SKM-1 (cell line): ENCODE data around the gene CHD2.
"Not testable (repeated sequence)": the region's sequence is repeated elsewhere in the genome, so short reads cannot be mapped to it uniquely, and the experiment has no call there.

Experiments
- DNase-seq: peaks from one replicate; lab custom pipeline; 2025; ENCODE audit not compliant: unreplicated experiment; lab: John Stamatoyannopoulos, UW

The CHD2 gene

DNA sequence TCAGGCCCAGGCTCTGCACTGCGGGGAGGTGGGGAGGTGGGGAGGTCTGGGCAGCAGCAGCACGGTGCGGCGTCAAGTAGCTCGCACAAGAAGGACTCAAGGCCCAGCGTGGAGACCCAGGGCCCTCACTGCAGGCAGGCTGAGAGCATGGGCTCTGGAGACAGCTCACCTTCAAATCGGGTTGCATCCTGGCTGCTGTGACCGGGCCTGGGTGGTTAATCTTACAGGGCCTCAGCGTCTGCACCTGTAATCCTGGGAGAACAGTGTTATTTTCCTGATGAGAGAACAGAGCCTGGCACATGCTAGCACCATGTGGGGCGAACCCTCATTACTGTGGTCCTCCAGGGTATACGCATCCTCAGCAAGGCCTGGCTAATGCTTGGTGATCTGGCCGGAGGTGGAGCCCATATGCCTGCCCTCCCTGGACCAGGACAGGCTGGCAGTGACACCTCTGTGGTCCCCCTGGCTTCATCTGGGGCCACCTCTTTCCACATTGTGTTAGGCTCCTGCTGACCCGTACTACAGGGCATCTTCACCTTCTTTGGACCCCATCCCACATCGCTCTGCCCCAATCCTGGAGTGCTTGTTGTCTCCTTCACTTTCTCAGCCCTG lies 133.4 kb downstream of the CHD2 start:
- no peak for DNase-seq

DNA sequence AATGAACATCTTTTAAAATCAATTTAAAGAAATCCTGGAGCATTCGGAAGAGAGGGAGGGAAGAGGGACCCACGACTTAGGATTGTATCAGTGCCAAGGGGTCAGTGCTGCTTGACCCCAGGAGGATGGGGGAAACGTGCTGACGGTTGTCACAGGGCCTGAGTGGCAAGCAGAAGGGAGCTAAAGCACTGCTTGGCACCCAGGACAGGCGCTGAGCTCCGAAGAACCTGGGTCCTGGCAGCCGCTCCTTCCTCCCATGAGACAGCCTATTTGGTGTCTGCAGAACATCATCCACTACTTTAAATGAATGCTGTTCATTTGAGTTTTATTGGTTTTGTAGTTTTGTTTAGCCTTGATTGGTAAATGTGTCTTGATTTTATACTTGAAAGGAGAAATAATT lies 134.4 kb downstream of the CHD2 start:
- no peak for DNase-seq

DNA sequence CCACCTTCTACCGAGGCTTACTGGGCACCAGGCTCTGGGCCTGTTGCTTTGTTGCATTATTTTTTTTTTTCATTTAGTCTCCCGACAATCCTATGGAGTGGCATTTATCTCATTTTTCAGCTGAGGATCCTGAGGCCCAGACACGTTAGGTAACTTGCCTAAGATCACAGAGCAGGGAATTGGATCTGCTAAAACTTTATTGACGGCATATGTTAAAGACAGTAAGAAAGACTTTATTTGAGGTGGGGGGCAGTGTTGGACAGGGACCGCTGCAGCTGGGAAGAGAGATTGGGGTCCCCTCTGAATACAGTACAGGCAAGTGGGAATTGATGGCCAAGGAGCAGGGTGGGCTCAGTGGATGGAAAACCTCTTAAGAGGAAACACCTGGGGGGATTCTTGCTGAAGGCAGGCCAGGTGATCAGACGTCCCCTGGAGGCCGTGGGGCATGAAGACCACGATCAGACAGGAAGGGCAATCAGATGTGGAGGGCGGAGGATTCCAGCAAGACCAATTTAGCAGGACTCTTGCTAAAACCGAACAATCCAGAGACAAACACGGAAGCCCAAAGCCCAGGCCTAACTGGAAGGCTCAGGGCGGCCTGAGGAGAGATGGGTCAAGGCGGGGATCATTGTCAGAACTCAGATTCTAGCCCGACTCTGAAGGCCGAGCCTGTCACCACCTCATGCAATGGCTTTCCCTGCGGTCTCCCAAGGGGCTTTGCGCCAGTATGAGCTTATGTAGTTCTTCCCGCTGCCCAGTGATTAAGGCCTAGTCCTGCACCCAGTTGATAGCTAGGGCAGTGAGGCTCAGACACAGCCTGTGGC lies 135.2 kb downstream of the CHD2 start:
- DNase-seq, result no peak

GRCh38 chr15:93035953-93036810 lies 136.1 kb downstream of the CHD2 start:
- peak; percentile 21 for DNase-seq

DNA sequence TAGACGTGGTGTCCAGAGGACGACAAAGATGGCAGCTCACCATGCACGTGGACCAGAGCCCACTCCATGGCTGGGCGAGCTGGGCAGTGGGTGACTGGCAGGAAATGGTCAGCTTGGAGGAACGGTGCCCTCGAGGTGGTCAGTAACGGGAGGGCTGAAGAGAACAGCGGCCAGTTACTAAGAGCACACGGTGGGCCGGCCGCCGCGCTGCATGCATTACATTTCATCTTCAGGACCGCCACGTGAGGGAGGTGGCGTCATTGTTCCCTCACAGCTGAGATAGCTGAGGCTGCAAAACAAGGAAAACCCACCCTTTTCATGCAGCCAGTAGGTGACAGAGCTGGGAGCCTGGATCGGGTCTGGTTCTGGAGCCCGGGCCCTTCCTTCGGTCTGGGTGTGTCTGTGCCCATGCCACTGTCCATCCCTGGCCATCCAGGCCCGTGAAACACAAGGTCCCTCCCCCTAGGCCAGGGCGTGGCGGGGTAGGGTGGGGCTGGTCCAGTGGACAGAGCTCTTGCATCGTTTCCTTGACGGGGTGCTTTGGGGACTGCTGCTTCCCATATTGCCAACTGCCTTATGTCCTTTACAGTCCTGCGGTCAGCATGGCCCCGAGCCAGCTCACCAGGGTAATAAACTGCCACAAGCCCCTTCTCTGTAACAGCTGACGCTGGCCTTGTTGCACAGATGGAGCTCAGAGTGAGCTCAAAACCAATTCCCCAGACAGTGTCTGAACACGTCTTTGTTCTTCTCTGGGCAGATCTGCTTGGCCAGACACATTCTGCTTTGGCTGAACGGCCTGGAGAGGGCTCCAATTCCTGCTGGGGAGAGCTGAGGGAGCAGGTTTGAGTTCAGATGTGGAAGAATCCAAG lies 137.1 kb downstream of the CHD2 start:
- no peak for DNase-seq

DNA sequence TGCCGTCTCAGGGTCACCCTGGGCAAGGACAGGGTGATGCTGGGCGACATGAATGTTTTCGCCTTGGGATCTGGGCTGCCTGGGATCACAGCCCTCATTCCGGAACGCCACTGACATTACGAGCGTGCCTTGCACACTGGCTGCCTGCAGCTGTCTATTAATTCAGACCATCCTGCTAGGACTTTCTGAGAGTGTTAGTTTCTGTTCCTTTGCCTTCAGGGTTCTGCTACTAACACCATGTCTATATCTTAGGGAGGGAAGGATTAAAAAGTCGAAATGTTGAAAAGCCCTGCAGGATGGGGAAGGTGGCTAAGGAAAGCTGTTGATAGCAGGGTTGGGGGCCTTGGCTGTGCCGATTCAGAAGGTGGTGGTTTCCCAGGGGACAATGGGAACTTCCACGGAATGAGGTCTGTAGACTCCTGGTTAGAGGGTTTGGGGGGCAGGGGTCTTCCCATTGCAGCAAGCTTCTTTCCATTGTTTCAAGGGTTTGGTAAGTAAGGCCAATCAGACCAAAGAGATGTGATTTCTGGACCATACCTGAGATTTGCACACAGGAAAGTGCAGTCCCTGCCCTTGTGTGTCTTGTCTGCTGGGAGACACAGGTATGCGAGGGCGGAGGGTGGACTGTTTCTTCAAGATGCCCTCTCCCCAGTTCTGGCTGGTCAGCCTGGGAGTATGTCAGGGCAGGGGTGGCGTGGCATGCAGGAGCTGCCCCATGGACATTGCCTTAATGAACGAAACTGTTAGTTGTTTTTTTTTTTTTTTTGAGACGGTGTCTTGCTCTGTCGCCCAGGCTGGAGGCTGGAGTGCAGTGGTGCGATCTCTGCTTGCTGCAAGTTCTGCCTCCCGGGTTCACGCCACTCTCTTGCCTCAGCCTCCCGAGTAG lies 137.9 kb downstream of the CHD2 start:
- no peak for DNase-seq

DNA sequence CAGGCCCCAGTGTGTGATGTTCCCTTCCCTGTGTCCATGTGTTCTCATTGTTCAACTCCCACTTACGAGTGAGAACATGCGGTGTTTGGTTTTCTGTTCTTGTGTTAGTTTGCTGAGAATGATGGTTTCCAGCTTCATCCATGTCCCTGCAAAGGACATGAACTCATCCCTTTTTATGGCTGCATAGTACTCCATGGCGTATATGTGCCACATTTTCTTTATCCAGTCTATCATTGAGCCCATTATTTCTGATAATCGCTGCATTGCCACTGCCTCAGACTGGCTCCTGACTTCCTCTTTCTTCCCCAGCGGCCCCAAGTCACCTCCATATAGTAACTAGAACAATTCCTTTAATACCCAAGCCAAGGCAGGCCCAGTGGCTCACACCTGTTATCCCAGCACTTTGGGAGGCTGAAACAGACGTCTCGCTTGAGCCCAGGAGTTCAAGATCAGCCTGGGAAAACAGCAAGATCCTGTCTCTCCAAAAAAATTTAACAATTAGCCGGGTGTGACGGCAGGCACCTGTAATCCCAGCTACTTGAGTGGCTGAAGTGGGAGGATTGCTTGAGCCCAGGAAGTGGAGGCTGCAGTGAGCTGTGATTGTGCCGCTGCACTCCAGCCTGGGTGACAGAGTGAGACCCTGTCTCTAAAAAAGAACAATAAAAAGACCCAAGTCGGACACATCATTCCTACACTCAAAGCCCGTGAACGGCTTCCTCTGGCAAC lies 139.6 kb downstream of the CHD2 start:
- not testable (repeated sequence) for DNase-seq

- no peak for DNase-seq
Observed at GRCh38 chr15:93040288-93041158, 140.4 kb downstream of the CHD2 start.

DNA sequence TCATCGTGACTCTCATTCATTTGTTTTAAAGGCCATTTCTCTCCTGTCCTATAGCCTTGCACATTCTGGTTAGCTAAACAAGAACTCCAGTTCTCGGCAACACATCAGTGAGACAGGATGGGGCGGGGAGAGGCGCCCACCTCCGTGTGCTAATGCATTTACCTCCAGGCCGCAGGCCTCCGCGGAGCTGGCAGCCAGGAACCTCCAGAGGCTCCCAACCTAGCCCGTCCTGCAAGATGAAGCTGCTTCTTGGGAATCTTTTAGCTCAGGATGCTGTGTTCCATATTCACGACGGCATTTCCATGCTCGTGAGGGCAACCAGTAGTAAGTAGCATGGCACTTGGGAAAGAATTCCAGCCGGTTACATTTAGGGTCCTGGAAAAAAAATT lies 141.0 kb downstream of the CHD2 start:
- DNase-seq, result no peak

GRCh38 chr15:93042211-93042610 lies 142.1 kb downstream of the CHD2 start:
- no peak for DNase-seq

GRCh38 chr15:93042691-93043378 lies 142.7 kb downstream of the CHD2 start:
- DNase-seq, result no peak

- no peak for DNase-seq
Observed at GRCh38 chr15:93043621-93044300, 143.6 kb downstream of the CHD2 start.

DNA sequence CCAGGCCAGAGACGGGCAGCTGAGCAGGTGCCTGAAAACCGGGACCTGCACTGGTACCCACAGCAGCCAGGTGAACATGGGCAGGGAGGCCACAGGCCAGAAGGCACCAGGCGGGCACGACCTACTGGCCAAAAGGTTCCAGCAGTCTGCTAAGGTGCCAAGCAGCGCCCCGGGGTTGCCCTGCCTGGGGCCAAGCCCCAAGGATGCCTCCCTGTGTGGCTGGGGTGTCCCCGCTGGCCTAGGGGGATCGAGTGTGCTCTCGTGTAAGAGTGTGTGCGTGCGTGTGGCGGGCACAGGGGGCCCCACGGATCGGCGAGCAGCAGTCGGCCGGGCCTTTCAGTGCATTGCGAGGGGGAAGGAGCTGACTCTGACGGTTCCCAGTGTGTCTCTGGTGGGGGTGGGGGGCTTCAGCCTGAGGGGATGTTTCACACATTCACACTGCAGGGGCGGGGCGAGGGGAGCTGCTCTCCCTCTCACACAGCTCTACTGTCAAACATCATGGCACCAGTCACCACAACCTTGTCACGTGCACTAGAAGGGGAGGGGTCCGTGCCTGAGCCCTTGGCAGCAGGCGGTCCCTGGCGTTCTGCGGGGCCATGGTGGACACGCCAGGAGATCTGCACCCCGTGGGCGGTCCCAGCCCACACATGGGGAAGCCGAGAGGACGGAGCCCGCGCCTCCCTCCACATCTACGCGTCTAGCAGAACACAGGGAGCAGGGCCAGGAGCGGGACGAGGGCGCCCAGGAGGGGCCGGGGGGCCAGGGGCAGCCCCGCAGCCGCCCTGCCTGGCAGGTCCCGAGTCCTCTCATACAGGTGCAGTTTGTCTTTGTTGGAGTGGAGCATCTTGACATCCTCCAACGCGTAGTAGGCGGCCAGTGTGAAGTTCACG lies 144.4 kb downstream of the CHD2 start:
- DNase-seq, result no peak

- no peak for DNase-seq
Observed at GRCh38 chr15:93045191-93045785, 145.2 kb downstream of the CHD2 start.

DNA sequence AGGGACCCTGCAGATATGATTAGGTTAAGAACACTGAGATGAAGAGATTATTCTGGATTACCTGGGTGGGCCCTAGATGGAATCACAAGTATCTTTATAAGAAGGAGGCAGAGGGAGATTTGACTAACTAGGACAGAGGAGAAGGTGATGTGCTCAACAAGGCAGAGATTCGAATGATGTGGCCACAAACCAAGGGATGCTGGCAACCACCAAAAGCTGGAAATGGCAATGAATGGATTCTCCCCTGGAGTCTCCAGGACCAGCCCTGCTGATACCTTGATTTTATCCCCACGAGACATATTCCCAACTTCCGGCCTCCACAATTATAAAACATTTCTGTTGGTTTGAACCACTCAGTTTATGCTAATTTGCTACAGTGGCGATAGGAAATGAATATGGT lies 146.0 kb downstream of the CHD2 start:
- no peak for DNase-seq

DNA sequence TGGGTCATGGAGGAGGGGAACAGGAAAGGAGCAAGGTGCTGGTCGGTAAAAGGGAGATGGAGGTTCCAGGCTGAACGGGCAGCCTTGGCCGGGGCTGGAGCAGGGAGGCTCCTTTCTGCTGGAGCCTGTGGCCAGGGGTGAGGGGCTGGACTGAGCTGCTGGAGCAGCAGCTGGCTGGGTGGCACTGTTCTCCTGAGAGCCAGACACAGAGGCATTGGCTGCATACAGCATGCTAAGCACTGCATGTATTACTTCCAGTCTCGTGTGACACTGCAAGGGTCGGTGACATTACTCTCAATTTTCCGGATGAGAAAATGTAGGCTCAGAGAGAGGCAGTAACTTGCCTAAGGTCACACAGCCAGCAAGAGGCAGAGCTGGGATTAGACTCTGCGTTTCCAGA lies 146.6 kb downstream of the CHD2 start:
- DNase-seq, result no peak
